Coronary artery (tissue), 2 donors: ENCODE results near the gene TAS1R1.

Source experiments
- DNase-seq: peaks from one replicate; pipeline ENCODE4 v3.0.0-alpha.2; 2017; ENCODE audit warnings: low spot score
- H3K27ac ChIP-seq, 2 donors: fragments of 200-600 bp; sonication (generic); one replicate each; pipeline ENCODE4 v1.5.1; 2016 to 2019
- H3K4me3 ChIP-seq: fragments of 200-600 bp; sonication (generic); 2 replicates; pipeline ENCODE4 v1.5.1; 2016; ENCODE audit warnings: mild to moderate bottlenecking, moderate library complexity
- CTCF ChIP-seq: fragments of 200-600 bp; sonication (generic); IDR thresholded peaks from one replicate; pipeline ENCODE4 v1.5.1; 2019; ENCODE audit warnings: antibody characterized with exemption

Gene TAS1R1

GRCh38 chr1:6601049-6601922 lies 46.2 kb downstream of the TAS1R1 start:
- Histone ChIP-seq H3K27ac (peak overlapping the region; percentile 90 to 98), H3K4me3 (peak overlapping the region; percentile 96)
- TF ChIP-seq CTCF: no peak
- peak; percentile 95 for DNase-seq

- Histone ChIP-seq H3K27ac (peak overlapping the region; percentile 90 to 98), H3K4me3 (peak overlapping the region; percentile 96)
- no peak for DNase-seq
- no peak for TF ChIP-seq CTCF
Observed at GRCh38 chr1:6601923-6602668, 47.0 kb downstream of the TAS1R1 start.

GRCh38 chr1:6602669-6603237 lies 47.6 kb downstream of the TAS1R1 start, which contains the start of gene KLHL21:
TSS of gene KLHL21 (minus strand) at chr1:6602869. CDS start at chr1:6602817, 52 bp downstream.
- H3K4me3 ChIP-seq: peak within 1 kb of the TSS; percentile 96
- H3K27ac ChIP-seq: peak within 1 kb of the TSS; percentile 90 to 98
- no peak for TF ChIP-seq CTCF
- peak; percentile 94 for DNase-seq

- peak overlapping the region; percentile 90 to 98 for H3K27ac ChIP-seq
- peak overlapping the region; percentile 96 for H3K4me3 ChIP-seq
- DNase-seq: peak; percentile 89
- TF ChIP-seq CTCF: no peak
Observed at GRCh38 chr1:6603238-6603914, 48.3 kb downstream of the TAS1R1 start.

- Histone ChIP-seq H3K4me3 (peak overlapping the region; percentile 96), H3K27ac (peak overlapping the region; percentile 90 to 98)
- peak; percentile 96 for DNase-seq
- no peak for TF ChIP-seq CTCF
Observed at GRCh38 chr1:6603915-6604558, 48.9 kb downstream of the TAS1R1 start.

- DNase-seq: no peak
- Histone ChIP-seq H3K4me3 (peak overlapping the region; percentile 100), H3K27ac (peak overlapping the region; percentile 89 to 99)
- TF ChIP-seq CTCF: no peak
Observed at GRCh38 chr1:6612641-6613360, 57.7 kb downstream of the TAS1R1 start.
